Fibroblast of lung (primary cell): ENCODE data around the gene IL5RA. TPM values are rescaled to one million over a fixed set of nuclear protein-coding genes. Genes with fewer than 3 reads are reported as not detected.

Experiments used
- DNase-seq, 2 donors: peaks; one replicate each; pipeline versions ENCODE4 v3.0.0 to v3.0.0-alpha.2; 2010; ENCODE audit warnings: low read depth in 2 of 2
- H2AFZ ChIP-seq: 2 replicates; pipeline ENCODE4 v1.5.1; 2012; ENCODE audit warnings: low read length, control low read depth, inconsistent platforms
- H3K27ac ChIP-seq: 2 replicates; pipeline ENCODE4 v1.5.1; 2011; ENCODE audit warnings: low read length, control low read depth; ENCODE audit not compliant: insufficient read depth
- H3K27me3 ChIP-seq: 2 replicates; pipeline ENCODE4 v1.5.1; 2011; ENCODE audit warnings: mild to moderate bottlenecking, low read length; ENCODE audit not compliant: control insufficient read depth, insufficient read depth
- H3K36me3 ChIP-seq: 2 replicates; pipeline ENCODE4 v1.5.1; 2011; ENCODE audit warnings: low read length; ENCODE audit not compliant: control insufficient read depth, insufficient read depth
- H3K4me1 ChIP-seq: 2 replicates; pipeline ENCODE4 v1.5.1; 2011; ENCODE audit warnings: low read length; ENCODE audit not compliant: control insufficient read depth, insufficient read depth; ENCODE audit errors: extremely low read depth
- H3K4me2 ChIP-seq: 2 replicates; pipeline ENCODE4 v1.5.1; 2011; ENCODE audit warnings: low read length, control low read depth; ENCODE audit not compliant: insufficient read depth; ENCODE audit errors: extremely low read depth
- H3K4me3 ChIP-seq, 4 experiments: fragments of 200-600 bp in 1 of 4; sonication (generic) in 1 of 4; replicated peaks in 1 of 4; 2 replicates each; pipeline ENCODE4 v1.5.1; 2011 to 2016; ENCODE audit warnings: low read length in 4 of 4, low read depth in 3 of 4, mild to moderate bottlenecking in 3 of 4, control low read depth in 2 of 4, inconsistent platforms in 1 of 4, mixed read lengths in 1 of 4; ENCODE audit not compliant: insufficient read depth in 1 of 4; ENCODE audit errors: control extremely low read depth in 1 of 4
- H3K79me2 ChIP-seq: 2 replicates; pipeline ENCODE4 v1.5.1; 2012; ENCODE audit warnings: mild to moderate bottlenecking, low read length, inconsistent platforms; ENCODE audit not compliant: control insufficient read depth, insufficient read depth
- H3K9ac ChIP-seq: 2 replicates; pipeline ENCODE4 v1.5.1; 2011; ENCODE audit warnings: mild to moderate bottlenecking, low read length, control low read depth; ENCODE audit not compliant: insufficient read depth
- H3K9me3 ChIP-seq: 2 replicates; pipeline ENCODE4 v1.5.1; 2012; ENCODE audit warnings: low read depth, low read length; ENCODE audit not compliant: control insufficient read depth, insufficient read depth
- H4K20me1 ChIP-seq: 2 replicates; pipeline ENCODE4 v1.5.1; 2011; ENCODE audit warnings: low read length; ENCODE audit not compliant: control insufficient read depth, insufficient read depth; ENCODE audit errors: extremely low read depth
- CTCF ChIP-seq, 2 donors: IDR thresholded peaks in 1 of 2; conservative IDR thresholded peaks in 1 of 2; 1 replicate in 1 of 2; 2 replicates in 1 of 2; pipeline ENCODE4 v1.5.1; 2011 to 2012; ENCODE audit warnings: low read length in 2 of 2, control low read depth in 1 of 2, inconsistent platforms in 1 of 2, low read depth in 1 of 2, mild to moderate bottlenecking in 1 of 2
- EZH2 ChIP-seq: IDR thresholded peaks from 2 replicates; pipeline ENCODE4 v1.5.1; 2012; ENCODE audit warnings: low read length, control low read depth, mild to moderate bottlenecking; ENCODE audit errors: missing control alignments
- polyA plus RNA-seq, 2 donors: library from polyadenylated mRNA; depleted of rRNA in 1 of 2; stranded (reverse) in 1 of 2; unstranded in 1 of 2; fragments of >200 nt; gene quantifications; 2 replicates each; pipeline ENCODE4 v1.2.1, GENCODE V29; 2011 to 2012; ENCODE audit warnings: missing spikeins in 1 of 2
- total RNA-seq: library from RNA; depleted of rRNA; stranded (reverse); fragments of >200 nt; gene quantifications from 2 replicates; pipeline ENCODE4 v1.2.1, GENCODE V29; 2014

The IL5RA gene
- total and polyA plus RNA-seq, 2 donors (not counting 1 experiment from before 2014, with no cell fraction given): not detected

- H2AFZ ChIP-seq: no peak overlapping the region
- H3K36me3 ChIP-seq: no peaks in the 10 kb centered on the region
- no peaks in the 10 kb centered on the region for H3K27me3 ChIP-seq
- no peaks in the 10 kb centered on the region for H3K9me3 ChIP-seq
- H3K79me2 ChIP-seq: no peaks in the 10 kb centered on the region
- no peak overlapping the region for H3K27ac ChIP-seq
- no peaks in the 10 kb centered on the region for H4K20me1 ChIP-seq
- DNase-seq: no peak
- H3K4me3 ChIP-seq: no peak overlapping the region
- H3K4me1 ChIP-seq: no peaks in the 10 kb centered on the region
- TF ChIP-seq EZH2 (no peak), CTCF (conservative IDR thresholded peaks at IDR 0.05 in 1 of 2, IDR thresholded peaks at IDR 0.05 in 1 of 2; ENCODE audit: low read depth in 1 of 2, low read length in 2 of 2) (no peak)
- no peak overlapping the region for H3K4me2 ChIP-seq
- no peak overlapping the region for H3K9ac ChIP-seq
Observed at GRCh38 chr3:3027976-3028567, 82.1 kb downstream of the IL5RA start.

GRCh38 chr3:3023111-3023745 is 86.9 kb downstream of the IL5RA start:
- Histone ChIP-seq H3K79me2 (no peaks in the 10 kb centered on the region), H3K9ac (no peak overlapping the region), H3K36me3 (no peaks in the 10 kb centered on the region), H3K4me3 (no peak overlapping the region), H4K20me1 (no peaks in the 10 kb centered on the region), H3K4me1 (no peaks in the 10 kb centered on the region), H3K27me3 (no peaks in the 10 kb centered on the region), H2AFZ (no peak overlapping the region), H3K27ac (no peak overlapping the region), H3K4me2 (no peak overlapping the region), H3K9me3 (no peaks in the 10 kb centered on the region)
- TF ChIP-seq EZH2 (no peak), CTCF (conservative IDR thresholded peaks at IDR 0.05 in 1 of 2, IDR thresholded peaks at IDR 0.05 in 1 of 2; ENCODE audit: low read depth in 1 of 2, low read length in 2 of 2) (no peak)
- no peak for DNase-seq

GRCh38 chr3:3020209-3020608 is 90.0 kb downstream of the IL5RA start:
- no peak overlapping the region for H3K9ac ChIP-seq
- no peak overlapping the region for H3K27ac ChIP-seq
- no peak overlapping the region for H3K4me2 ChIP-seq
- H3K27me3 ChIP-seq: no peaks in the 10 kb centered on the region
- H3K4me3 ChIP-seq: no peak overlapping the region
- H3K79me2 ChIP-seq: no peaks in the 10 kb centered on the region
- H3K4me1 ChIP-seq: no peaks in the 10 kb centered on the region
- TF ChIP-seq CTCF (conservative IDR thresholded peaks at IDR 0.05 in 1 of 2, IDR thresholded peaks at IDR 0.05 in 1 of 2; ENCODE audit: low read depth in 1 of 2, low read length in 2 of 2): no peak
- TF ChIP-seq EZH2: no peak
- H3K9me3 ChIP-seq: no peaks in the 10 kb centered on the region
- no peaks in the 10 kb centered on the region for H3K36me3 ChIP-seq
- DNase-seq: no peak
- H2AFZ ChIP-seq: no peak overlapping the region
- H4K20me1 ChIP-seq: no peaks in the 10 kb centered on the region

Other genes starting within 250 kb of the IL5RA start
- gene TRNT1, start 16.6 kb upstream of the IL5RA start, total RNA-seq: 27.5 and 27.7 TPM in 2 replicates
- 12.0 and 14.9 TPM in 2 replicates for gene TRNT1, start 16.6 kb upstream of the IL5RA start, polyA plus RNA-seq
- 67.4 and 87.1 TPM in 2 replicates for gene CRBN, start 69.3 kb upstream of the IL5RA start, total RNA-seq
- 30.5 and 32.1 TPM in 2 replicates for gene CRBN, start 69.3 kb upstream of the IL5RA start, polyA plus RNA-seq